ENCODE data around the gene BTRC. TPM values are rescaled to one million over a fixed set of nuclear protein-coding genes. Genes with fewer than 3 reads are reported as not detected.

BTRC gene
- polyA plus RNA-seq, 3 donors = 2.8 to 4.3 (median 3.1) TPM

DNA sequence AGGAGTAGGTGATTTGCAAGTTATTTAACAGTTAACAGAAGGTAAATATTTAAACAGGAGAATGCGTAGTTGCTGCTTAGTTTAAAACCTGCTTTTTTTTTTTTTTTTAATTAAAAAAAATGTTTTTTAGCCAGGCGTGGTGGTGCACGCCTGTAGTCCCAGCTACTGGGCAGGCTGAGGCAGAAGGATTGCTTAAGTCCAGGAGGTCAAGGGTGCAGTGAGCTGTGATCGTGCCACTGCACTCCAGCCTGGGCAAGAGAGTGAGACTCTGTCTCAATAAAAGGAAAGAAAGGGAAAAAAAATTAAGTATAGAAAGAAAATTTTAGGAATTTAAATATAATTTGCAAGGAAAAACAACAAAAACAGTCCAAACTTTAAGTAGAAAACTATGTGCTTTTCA lies 71.6 kb downstream of the BTRC start:
- intact Hi-C loops (cut with micrococcal nuclease) = no loop called here
- H3K27ac Mint-ChIP-seq = no peak overlapping the region
- peaks cover under 1 to 4% (median 1%) of the 10 kb centered on the region in 3 donors for H3K27me3 Mint-ChIP-seq (ENCODE audit: low read depth in 3 of 3)
- no peak overlapping the region for H3K4me2 ChIP-seq (replicated peaks; ENCODE audit: extremely low read depth, low read length, poor library complexity, severe bottlenecking)
- H3K27ac ChIP-seq (ENCODE audit: low read depth in 1 of 2, low read length in 2 of 2) = no peak overlapping the region
- TF ChIP-seq, protein P1, sequence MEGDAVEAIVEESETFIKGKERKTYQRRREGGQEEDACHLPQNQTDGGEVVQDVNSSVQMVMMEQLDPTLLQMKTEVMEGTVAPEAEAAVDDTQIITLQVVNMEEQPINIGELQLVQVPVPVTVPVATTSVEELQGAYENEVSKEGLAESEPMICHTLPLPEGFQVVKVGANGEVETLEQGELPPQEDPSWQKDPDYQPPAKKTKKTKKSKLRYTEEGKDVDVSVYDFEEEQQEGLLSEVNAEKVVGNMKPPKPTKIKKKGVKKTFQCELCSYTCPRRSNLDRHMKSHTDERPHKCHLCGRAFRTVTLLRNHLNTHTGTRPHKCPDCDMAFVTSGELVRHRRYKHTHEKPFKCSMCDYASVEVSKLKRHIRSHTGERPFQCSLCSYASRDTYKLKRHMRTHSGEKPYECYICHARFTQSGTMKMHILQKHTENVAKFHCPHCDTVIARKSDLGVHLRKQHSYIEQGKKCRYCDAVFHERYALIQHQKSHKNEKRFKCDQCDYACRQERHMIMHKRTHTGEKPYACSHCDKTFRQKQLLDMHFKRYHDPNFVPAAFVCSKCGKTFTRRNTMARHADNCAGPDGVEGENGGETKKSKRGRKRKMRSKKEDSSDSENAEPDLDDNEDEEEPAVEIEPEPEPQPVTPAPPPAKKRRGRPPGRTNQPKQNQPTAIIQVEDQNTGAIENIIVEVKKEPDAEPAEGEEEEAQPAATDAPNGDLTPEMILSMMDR (IDR thresholded peaks at IDR 0.05) = no peak
- no peaks in the 10 kb centered on the region for H3K27me3 ChIP-seq (ENCODE audit: control insufficient read depth in 2 of 2, insufficient read depth in 2 of 2, low read length in 2 of 2)
- no peaks in the 10 kb centered on the region for H3K9me3 Mint-ChIP-seq
- H4K20me1 ChIP-seq (ENCODE audit: insufficient read depth, low read length) = peaks cover 5% of the 10 kb centered on the region
- no peak overlapping the region for H2AFZ ChIP-seq (ENCODE audit: insufficient read depth, low read depth, low read length, poor library complexity, severe bottlenecking)
- peaks cover 0 to 5% of the 10 kb centered on the region in 2 donors for H3K36me3 Mint-ChIP-seq
- WGBS (ENCODE audit: insufficient coverage) = 82% methylated on average over 2 of the region's 4 CpGs
- no peak overlapping the region for H3K9ac ChIP-seq (ENCODE audit: insufficient read depth, low read length, poor library complexity, severe bottlenecking)
- no peaks in the 10 kb centered on the region for H3K36me3 ChIP-seq (replicated peaks in 1 of 2; ENCODE audit: control insufficient read depth in 1 of 2, insufficient read depth in 2 of 2, low read length in 2 of 2)
- no peak overlapping the region for H3K4me3 Mint-ChIP-seq
- H3K4me3 ChIP-seq (replicated peaks in 1 of 3; ENCODE audit: low read depth in 2 of 3, low read length in 3 of 3) = no peak overlapping the region
- H3K79me2 ChIP-seq (ENCODE audit: insufficient read depth, low read length) = no peaks in the 10 kb centered on the region
- no peaks in the 10 kb centered on the region for H3K4me1 ChIP-seq (ENCODE audit: control insufficient read depth in 1 of 2, insufficient read depth in 2 of 2, low read length in 2 of 2)
- DNase-seq = no peak
- no peaks in the 10 kb centered on the region for H3K4me1 Mint-ChIP-seq
- H3K9me3 ChIP-seq (replicated peaks in 1 of 2; ENCODE audit: control insufficient read depth in 1 of 2, insufficient read depth in 1 of 2, low read length in 2 of 2) = no peaks in the 10 kb centered on the region

GRCh38 chr10:101428036-101428435 lies 74.1 kb downstream of the BTRC start:
- Histone ChIP-seq H3K4me3 (replicated peaks in 1 of 3; ENCODE audit: low read depth in 2 of 3, low read length in 3 of 3) (no peak overlapping the region), H3K4me1 (ENCODE audit: control insufficient read depth in 1 of 2, insufficient read depth in 2 of 2, low read length in 2 of 2) (no peaks in the 10 kb centered on the region), H3K79me2 (ENCODE audit: insufficient read depth, low read length) (no peaks in the 10 kb centered on the region), H3K36me3 (replicated peaks in 1 of 2; ENCODE audit: control insufficient read depth in 1 of 2, insufficient read depth in 2 of 2, low read length in 2 of 2) (no peaks in the 10 kb centered on the region), H4K20me1 (ENCODE audit: insufficient read depth, low read length) (peaks cover 5% of the 10 kb centered on the region), H3K27me3 (ENCODE audit: control insufficient read depth in 2 of 2, insufficient read depth in 2 of 2, low read length in 2 of 2) (no peaks in the 10 kb centered on the region), H3K4me2 (replicated peaks; ENCODE audit: extremely low read depth, low read length, poor library complexity, severe bottlenecking) (no peak overlapping the region), H3K27ac (ENCODE audit: low read depth in 1 of 2, low read length in 2 of 2) (no peak overlapping the region), H3K9ac (ENCODE audit: insufficient read depth, low read length, poor library complexity, severe bottlenecking) (no peak overlapping the region), H2AFZ (ENCODE audit: insufficient read depth, low read depth, low read length, poor library complexity, severe bottlenecking) (no peak overlapping the region), H3K9me3 (replicated peaks in 1 of 2; ENCODE audit: control insufficient read depth in 1 of 2, insufficient read depth in 1 of 2, low read length in 2 of 2) (no peaks in the 10 kb centered on the region)
- peaks cover 0 to 4% (median 0%) of the 10 kb centered on the region in 3 donors for H3K27me3 Mint-ChIP-seq (ENCODE audit: low read depth in 3 of 3)
- no peak overlapping the region for H3K4me3 Mint-ChIP-seq
- H3K4me1 Mint-ChIP-seq = no peaks in the 10 kb centered on the region
- peak overlapping the region in 1 of 7 donors; percentile 35 for H3K27ac Mint-ChIP-seq
- H3K9me3 Mint-ChIP-seq = no peaks in the 10 kb centered on the region
- WGBS (ENCODE audit: insufficient coverage) = 90% methylated on average over 2 of the region's 3 CpGs
- intact Hi-C loops (cut with micrococcal nuclease) = no loop called here
- H3K36me3 Mint-ChIP-seq = peaks cover 6 to 14% of the 10 kb centered on the region in 2 donors
- TF ChIP-seq, protein P1 (IDR thresholded peaks at IDR 0.05) = no peak
- no peak for DNase-seq
